HepG2 (cell line): ENCODE data around the gene CSMD2. TPM values are rescaled to one million over a fixed set of nuclear protein-coding genes. Genes with fewer than 3 reads are reported as not detected.
A peak's percentile ranks its signal among the peaks of the same experiment; 100 is the strongest.

ENCODE experiments used
- ATAC-seq: fragments of 200-7000 bp; cut with Tn5 transposase; 3 replicates; pipeline ENCODE4 v1.9.1; 2020; ENCODE audit warnings: mild to moderate bottlenecking, moderate library complexity
- BruUV-seq: library from RNA; stranded (reverse); fragments of 400-500 nt; replicated peaks from 2 replicates; lab custom pipeline; 2021; lab: Mats Ljungman, UMichigan
- CTCF ChIA-PET: fragments of 300-600 bp; formaldehyde crosslinking; extraction: SDS; loops from one replicate; lab custom pipeline; 2021; ENCODE audit warnings: low total read pairs, inconsistent platforms, low intra/inter-chr PET ratio; lab: Yijun Ruan, JAX
- POLR2A ChIA-PET: fragments of 350-600 bp; sonication (Branson Sonifier 250); formaldehyde crosslinking; loops from one replicate; lab custom pipeline; 2020; ENCODE audit warnings: antibody characterized with exemption, inconsistent platforms; lab: Yijun Ruan, JAX
- DNase-seq: peaks from one replicate; pipeline ENCODE4 v3.0.0-alpha.2; 2015; ENCODE audit warnings: low spot score
- FAIRE-seq: peaks from 3 replicates; lab custom pipeline; 2011; peaks lifted over from hg19 to GRCh38; lab: Jason Lieb, UNC
- H2AFZ ChIP-seq: one replicate; pipeline ENCODE4 v1.6.1; 2011; ENCODE audit warnings: low read length, inconsistent platforms
- H3K27ac ChIP-seq: fragments of 300-600 bp; 3 replicates; pipeline ENCODE4 v1.8.0; 2011; ENCODE audit warnings: mixed run types, mild to moderate bottlenecking, mixed read lengths, low read length, inconsistent platforms; ENCODE audit not compliant: insufficient read depth; ENCODE audit errors: extremely low read length
- H3K27me3 ChIP-seq, 2 experiments: fragments of 200-600 bp in 1 of 2; 2 replicates in 1 of 2; 3 replicates in 1 of 2; pipeline versions ENCODE4 v1.6.0 to v1.8.0; 2011; ENCODE audit warnings: low read length in 2 of 2, mild to moderate bottlenecking in 2 of 2, moderate library complexity in 2 of 2, inconsistent platforms in 1 of 2; ENCODE audit not compliant: insufficient read depth in 2 of 2, control insufficient read depth in 1 of 2
- H3K36me3 ChIP-seq, 2 experiments: fragments of 200-600 bp in 1 of 2; replicated peaks in 1 of 2; 2 replicates in 1 of 2; 3 replicates in 1 of 2; pipeline versions ENCODE4 v1.5.1 to v1.8.0; 2011; ENCODE audit warnings: low read length in 2 of 2, inconsistent platforms in 1 of 2; ENCODE audit not compliant: insufficient read depth in 2 of 2, control insufficient read depth in 1 of 2
- H3K4me1 ChIP-seq: 2 replicates; pipeline ENCODE4 v1.5.1; 2012; ENCODE audit warnings: low read length, inconsistent platforms; ENCODE audit not compliant: insufficient read depth
- H3K4me2 ChIP-seq: 2 replicates; pipeline ENCODE4 v1.6.0; 2011; ENCODE audit warnings: low read depth, low read length, inconsistent platforms
- H3K4me3 ChIP-seq, 3 experiments: fragments of 200-600 bp in 1 of 3; sonication (generic), shearing (Covaris generic) in 1 of 3; replicated peaks in 1 of 3; 2 replicates each; pipeline ENCODE4 v1.5.1; 2011 to 2016; ENCODE audit warnings: low read length in 3 of 3, inconsistent platforms in 2 of 3, low read depth in 2 of 3, mild to moderate bottlenecking in 2 of 3, control low read depth in 1 of 3, mixed read lengths in 1 of 3; ENCODE audit not compliant: insufficient read depth in 1 of 3
- H3K79me2 ChIP-seq: one replicate; pipeline ENCODE4 v1.6.1; 2011; ENCODE audit warnings: low read length, inconsistent platforms; ENCODE audit not compliant: insufficient read depth
- H3K9ac ChIP-seq: 2 replicates; pipeline ENCODE4 v1.6.0; 2011; ENCODE audit warnings: mild to moderate bottlenecking, low read depth, low read length, inconsistent platforms; ENCODE audit not compliant: insufficient read depth
- H3K9me3 ChIP-seq: 2 replicates; pipeline ENCODE4 v1.5.1; 2012; ENCODE audit warnings: mild to moderate bottlenecking, low read length
- H4K20me1 ChIP-seq: 2 replicates; pipeline ENCODE4 v1.6.0; 2011; ENCODE audit warnings: inconsistent platforms, mild to moderate bottlenecking, low read length, moderate library complexity; ENCODE audit not compliant: insufficient read depth
- AGO2 ChIP-seq: fragments of 200-400 bp; formaldehyde crosslinking; optimal IDR thresholded peaks from 2 replicates; pipeline ENCODE3; 2017; ENCODE audit warnings: mild to moderate bottlenecking, low read depth, low read length, moderate library complexity
- FOSL2 ChIP-seq: sonication (generic); formaldehyde crosslinking; IDR thresholded peaks from 2 replicates; pipeline ENCODE4 v1.4.0; 2020; ENCODE audit warnings: missing genetic modification reagents
- GTF3A ChIP-seq: sonication (generic); formaldehyde crosslinking; conservative IDR thresholded peaks from 2 replicates; pipeline ENCODE4 v1.4.0; 2020; ENCODE audit warnings: mild to moderate bottlenecking, missing genetic modification reagents
- ISL2 ChIP-seq: sonication (generic); formaldehyde crosslinking; IDR thresholded peaks from 2 replicates; pipeline ENCODE4 v1.5.0; 2020; ENCODE audit warnings: missing genetic modification reagents
- KDM5B ChIP-seq: sonication (generic); formaldehyde crosslinking; IDR thresholded peaks from 2 replicates; pipeline ENCODE4 v1.4.0; 2020; ENCODE audit warnings: missing genetic modification reagents, mild to moderate bottlenecking, borderline replicate concordance
- NKX3-1 ChIP-seq: sonication (generic); formaldehyde crosslinking; IDR thresholded peaks from 2 replicates; pipeline ENCODE4 v1.5.0; 2020; ENCODE audit warnings: missing genetic modification reagents
- PREB ChIP-seq: sonication (generic); formaldehyde crosslinking; IDR thresholded peaks from 2 replicates; pipeline ENCODE4 v1.4.0; 2020; ENCODE audit warnings: missing genetic modification reagents
- RFXANK ChIP-seq: IDR thresholded peaks from 2 replicates; pipeline ENCODE4 v1.6.1; 2016
- SOX6 ChIP-seq, 2 experiments: fragments of 450-650 bp in 1 of 2; sonication (generic) in 1 of 2; formaldehyde crosslinking in 1 of 2; IDR thresholded peaks; 2 replicates each; pipeline versions ENCODE4 v1.4.0 to v1.6.1; 2017 to 2020; ENCODE audit warnings: antibody characterized with exemption in 1 of 2, mild to moderate bottlenecking in 1 of 2, missing genetic modification reagents in 1 of 2
- ZNF572 ChIP-seq: sonication (generic); formaldehyde crosslinking; IDR thresholded peaks from 2 replicates; pipeline ENCODE4 v1.5.1; 2020; ENCODE audit warnings: mild to moderate bottlenecking, missing genetic modification reagents
- ZNF614 ChIP-seq: IDR thresholded peaks from 2 replicates; pipeline ENCODE4 v1.6.1; 2018; ENCODE audit warnings: missing biosample characterization, missing genetic modification reagents, inconsistent platforms, borderline replicate concordance
- ZNF841 ChIP-seq: sonication (generic); formaldehyde crosslinking; IDR thresholded peaks from 2 replicates; pipeline ENCODE4 v1.8.1; 2023; ENCODE audit warnings: missing genetic modification reagents, borderline replicate concordance
- WGBS: methylation state at CpG from one replicate; pipeline ENCODE4 v1.1.6; 2017; ENCODE audit warnings: low lambda C conversion rate; 5-methylcytosine and 5-hydroxymethylcytosine counted together
- in situ Hi-C: cut with HindIII; loops from 2 replicates; pipeline ENCODE4 v1.10.0; 2017; ENCODE audit warnings: low pct_unique_long_range_greater_than_20kb; ENCODE audit not compliant: extremely low pct_ligation_motif_present
- intact Hi-C: fragments of 100-400 bp; cut with micrococcal nuclease; formaldehyde crosslinking; loops from one replicate; pipeline ENCODE4 v1.10.0; 2022; ENCODE audit not compliant: unreplicated experiment
- polyA plus RNA-seq, 8 experiments: library from polyadenylated mRNA; depleted of rRNA in 3 of 8; stranded (reverse) in 7 of 8; unstranded in 1 of 8; fragments of >200 nt; fragmentation: Illumina TruSeq in 4 of 8; extraction: Trizol in 4 of 8; gene quantifications; 2 replicates each; pipeline versions ENCODE4 v1.2.1 to v1.2.3, GENCODE V29; 2011 to 2016; ENCODE audit warnings: low read depth in 4 of 8, missing spikeins in 1 of 8, mixed read lengths in 1 of 8; ENCODE audit not compliant: insufficient read depth in 1 of 8
- total RNA-seq, 5 experiments: library from RNA; depleted of rRNA; stranded (reverse); fragments of >200 nt; fragmentation: Illumina TruSeq; extraction: Trizol; gene quantifications; 2 replicates each; pipeline ENCODE4 v1.2.3, GENCODE V29; 2016; ENCODE audit warnings: low read depth in 1 of 5
- TF ChIP-seq, protein P1 (sequence below): sonication (generic); formaldehyde crosslinking; IDR thresholded peaks from 2 replicates; pipeline ENCODE4 v1.4.0; 2020; ENCODE audit warnings: missing genetic modification reagents

Gene CSMD2
- total and polyA plus RNA-seq, 2 of the 13 experiments (the other 11 are each of a cell fraction or from before 2014, with no cell fraction given) = not detected

DNA sequence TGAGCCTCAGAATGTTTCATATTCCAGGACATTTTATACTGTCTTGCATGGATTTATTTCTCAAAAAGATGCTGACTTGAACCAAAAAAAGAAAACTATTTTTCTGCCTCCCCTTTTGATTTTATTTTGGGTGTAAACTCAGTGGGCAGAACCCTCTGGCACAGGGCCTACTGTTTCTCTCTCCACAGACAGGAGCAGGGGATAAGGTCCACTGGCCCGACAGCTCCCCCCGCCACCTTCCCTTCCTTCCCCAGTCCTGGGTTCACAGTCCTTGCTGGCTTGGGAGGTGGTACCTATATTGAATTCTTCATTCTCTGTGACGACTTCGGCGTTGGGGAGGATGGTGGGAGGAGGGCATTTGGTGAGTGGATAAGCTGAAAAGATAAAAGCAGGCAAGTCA, 578.2 kb downstream of the CSMD2 start:
- BruUV-seq = no TSS peak

DNA sequence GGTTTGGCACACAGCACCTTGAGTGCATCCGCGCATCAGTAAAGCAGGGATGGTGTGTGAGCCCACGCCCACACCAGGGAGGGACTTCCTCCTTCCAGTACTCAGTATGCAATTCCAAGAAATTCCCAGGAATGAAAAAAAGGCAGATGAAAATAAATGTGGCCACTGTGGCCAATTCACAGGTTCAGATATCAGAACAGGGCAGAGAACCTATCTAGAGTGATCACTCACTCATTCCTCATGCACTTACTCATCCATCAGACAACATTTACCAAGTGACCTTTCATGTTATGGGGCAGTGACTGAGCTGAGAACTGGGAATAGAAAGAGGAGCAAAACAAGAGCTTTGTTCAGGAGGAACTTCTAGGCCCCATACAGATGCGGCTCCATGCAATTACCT, 578.9 kb downstream of the CSMD2 start:
- ChIA-PET POLR2A (no interaction called here), CTCF (no interaction called here)
- Histone ChIP-seq H3K27ac (no peak overlapping the region), H3K4me2 (no peak overlapping the region), H2AFZ (no peak overlapping the region), H3K9ac (no peak overlapping the region), H3K36me3 (no peaks in the 10 kb centered on the region), H3K4me3 (no peak overlapping the region), H3K79me2 (no peaks in the 10 kb centered on the region), H4K20me1 (no peaks in the 10 kb centered on the region), H3K9me3 (no peaks in the 10 kb centered on the region), H3K27me3 (peaks cover 0 to 25% of the 10 kb centered on the region in 2 experiments; a peak in 2 of 5 replicates), H3K4me1 (no peaks in the 10 kb centered on the region)
- in situ Hi-C loops (no loop called here), intact Hi-C loops (no loop called here)
- no peak for FAIRE-seq
- 52% methylated on average over 4 of the region's 4 CpGs for WGBS
- no peak; the same call in 2 of the 3 replicates for ATAC-seq
- DNase-seq = peak; percentile 10
- no TSS peak for BruUV-seq
- TF ChIP-seq ISL2 (CRISPR knock-in tag) (no peak), ZNF572 (no peak), SOX6 (IDR thresholded peaks at IDR 0.05) (no peak), SOX6 (CRISPR knock-in tag; IDR thresholded peaks at IDR 0.05) (no peak), NKX3-1 (CRISPR knock-in tag) (no peak), KDM5B (CRISPR knock-in tag) (no peak), ZNF614 (CRISPR knock-in tag) (no peak), GTF3A (CRISPR knock-in tag) (no peak), FOSL2 (CRISPR knock-in tag) (0 out of 2 replicates have a peak, but pooled peaks have one; percentile 14)
- TF ChIP-seq, protein P1, sequence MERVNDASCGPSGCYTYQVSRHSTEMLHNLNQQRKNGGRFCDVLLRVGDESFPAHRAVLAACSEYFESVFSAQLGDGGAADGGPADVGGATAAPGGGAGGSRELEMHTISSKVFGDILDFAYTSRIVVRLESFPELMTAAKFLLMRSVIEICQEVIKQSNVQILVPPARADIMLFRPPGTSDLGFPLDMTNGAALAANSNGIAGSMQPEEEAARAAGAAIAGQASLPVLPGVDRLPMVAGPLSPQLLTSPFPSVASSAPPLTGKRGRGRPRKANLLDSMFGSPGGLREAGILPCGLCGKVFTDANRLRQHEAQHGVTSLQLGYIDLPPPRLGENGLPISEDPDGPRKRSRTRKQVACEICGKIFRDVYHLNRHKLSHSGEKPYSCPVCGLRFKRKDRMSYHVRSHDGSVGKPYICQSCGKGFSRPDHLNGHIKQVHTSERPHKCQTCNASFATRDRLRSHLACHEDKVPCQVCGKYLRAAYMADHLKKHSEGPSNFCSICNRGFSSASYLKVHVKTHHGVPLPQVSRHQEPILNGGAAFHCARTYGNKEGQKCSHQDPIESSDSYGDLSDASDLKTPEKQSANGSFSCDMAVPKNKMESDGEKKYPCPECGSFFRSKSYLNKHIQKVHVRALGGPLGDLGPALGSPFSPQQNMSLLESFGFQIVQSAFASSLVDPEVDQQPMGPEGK = no peak

More for the DNA sequence above, 578.2 kb downstream of the CSMD2 start:
- no peak for ATAC-seq
- H3K9me3 ChIP-seq = no peaks in the 10 kb centered on the region
- POLR2A ChIA-PET = no interaction called here
- CTCF ChIA-PET = no interaction called here
- no peak overlapping the region for H3K4me2 ChIP-seq
- H3K4me1 ChIP-seq = no peaks in the 10 kb centered on the region
- no peaks in the 10 kb centered on the region for H4K20me1 ChIP-seq
- TF ChIP-seq RFXANK = no peak
- TF ChIP-seq AGO2 = no peak
- no peak for TF ChIP-seq PREB (CRISPR knock-in tag)
- TF ChIP-seq ZNF841 (CRISPR knock-in tag) = no peak
- no peaks in the 10 kb centered on the region for H3K36me3 ChIP-seq
- H2AFZ ChIP-seq = no peak overlapping the region
- H3K27ac ChIP-seq = no peak overlapping the region
- no peak overlapping the region for H3K9ac ChIP-seq
- DNase-seq = no peak
- WGBS = 5% methylated on average over 5 of the region's 5 CpGs
- peaks cover 0 to 25% of the 10 kb centered on the region in 2 experiments; a peak in 2 of 5 replicates for H3K27me3 ChIP-seq
- intact Hi-C loops = no loop called here
- in situ Hi-C loops = no loop called here
- FAIRE-seq = no peak
- H3K79me2 ChIP-seq = no peaks in the 10 kb centered on the region
- H3K4me3 ChIP-seq = no peak overlapping the region
